ENCODE measurements around the gene RNF186.
"Not testable (repeated sequence)": the region's sequence is repeated elsewhere in the genome, so short reads cannot be mapped to it uniquely, and the experiment has no call there.

- TF ChIP-seq TARDBP (IDR thresholded peaks at IDR 0.05); BHLHE40 (IDR thresholded peaks at IDR 0.05; ENCODE audit: borderline replicate concordance); FOXK2 (IDR thresholded peaks at IDR 0.05); SP1 (IDR thresholded peaks at IDR 0.05): not testable (repeated sequence)
These were observed 32.3 kb upstream of the RNF186 start for GRCh38 chr1:19847334-19847733.

Data from HEK293T (cell line).